ENCODE data around the gene PAF1. TPM values are rescaled to one million over a fixed set of nuclear protein-coding genes. Genes with fewer than 3 reads are reported as not detected.

PAF1 gene
- total RNA-seq, 4 donors from 2014 or later: 32.8 to 48.0 (median 44.0) TPM

GRCh38 chr19:39386557-39386956, 4.3 kb downstream of the PAF1 start:
- no peaks in the 10 kb centered on the region for H3K27me3 ChIP-seq
- no peak overlapping the region for H3K27ac ChIP-seq
- peaks cover 0 to 33% (median 7%) of the 10 kb centered on the region in 3 donors for H3K4me1 ChIP-seq
- H3K9me3 ChIP-seq: no peaks in the 10 kb centered on the region
- TF ChIP-seq EP300 (IDR thresholded peaks at IDR 0.05): no peak
- no peak for ATAC-seq
- WGBS, 2 donors (ENCODE audit: low coverage in 1 of 2): 50 to 83% methylated on average over 1 to 2 of the region's 7 CpGs
- peaks cover 0 to 82% of the 10 kb centered on the region in 2 donors for H3K36me3 ChIP-seq
- H3K4me3 ChIP-seq: no peak overlapping the region

- H3K4me3 ChIP-seq: no peak overlapping the region
- no peak for TF ChIP-seq POLR2A (IDR thresholded peaks at IDR 0.05)
- WGBS, 2 donors (ENCODE audit: low coverage in 1 of 2): 60 to 66% methylated on average over 12 to 15 of the region's 20 CpGs
- H3K9me3 ChIP-seq: no peaks in the 10 kb centered on the region
- ATAC-seq: no peak
- no peaks in the 10 kb centered on the region for H3K27me3 ChIP-seq
- H3K36me3 ChIP-seq: peaks cover 0 to 90% of the 10 kb centered on the region in 2 donors
- H3K27ac ChIP-seq: no peak overlapping the region
- H3K4me1 ChIP-seq: peaks cover 0 to 31% (median 7%) of the 10 kb centered on the region in 3 donors
These were observed 5.1 kb downstream of the PAF1 start for GRCh38 chr19:39385629-39386411.

GRCh38 chr19:39384839-39385568, 5.9 kb downstream of the PAF1 start:
- H3K9me3 ChIP-seq: no peaks in the 10 kb centered on the region
- H3K27ac ChIP-seq: peak overlapping the region in 1 of 4 donors; percentile 15
- TF ChIP-seq EP300 (IDR thresholded peaks at IDR 0.05) (no peak), POLR2A (IDR thresholded peaks at IDR 0.05) (no peak), POLR2AphosphoS5 (IDR thresholded peaks at IDR 0.05) (no peak)
- H3K36me3 ChIP-seq: peaks cover 0 to 98% of the 10 kb centered on the region in 2 donors
- 60 to 77% methylated on average over 1 to 5 of the region's 9 CpGs for WGBS, 2 donors (ENCODE audit: low coverage in 1 of 2)
- H3K4me1 ChIP-seq: peaks cover 0 to 32% (median 5%) of the 10 kb centered on the region in 3 donors
- no peaks in the 10 kb centered on the region for H3K27me3 ChIP-seq
- no peak for ATAC-seq
- no peak overlapping the region for H3K4me3 ChIP-seq

GRCh38 chr19:39382991-39383828, 7.7 kb downstream of the PAF1 start:
- no peak overlapping the region for H3K4me3 ChIP-seq
- WGBS, 2 donors (ENCODE audit: low coverage in 1 of 2): 84 to 89% methylated on average over 5 of the region's 18 CpGs
- H3K27me3 ChIP-seq: no peaks in the 10 kb centered on the region
- H3K27ac ChIP-seq: peak overlapping the region in 1 of 4 donors; percentile 10
- H3K36me3 ChIP-seq: peaks cover 0 to 99% of the 10 kb centered on the region in 2 donors
- no peak for ATAC-seq
- TF ChIP-seq EP300 (IDR thresholded peaks at IDR 0.05): no peak
- no peak for TF ChIP-seq POLR2A (IDR thresholded peaks at IDR 0.05)
- TF ChIP-seq CTCF (IDR thresholded peaks at IDR 0.05): no peak
- TF ChIP-seq POLR2AphosphoS5 (IDR thresholded peaks at IDR 0.05): no peak
- peaks cover 0 to 16% (median 0%) of the 10 kb centered on the region in 3 donors for H3K4me1 ChIP-seq
- H3K9me3 ChIP-seq: no peaks in the 10 kb centered on the region

- H3K4me3 ChIP-seq: no peak overlapping the region
- peaks cover 0 to 99% of the 10 kb centered on the region in 2 donors for H3K36me3 ChIP-seq
- no peak for ATAC-seq
- peaks cover 0 to 6% (median 0%) of the 10 kb centered on the region in 3 donors for H3K4me1 ChIP-seq
- no peak for TF ChIP-seq CTCF (IDR thresholded peaks at IDR 0.05)
- TF ChIP-seq EP300 (IDR thresholded peaks at IDR 0.05): no peak
- no peak for TF ChIP-seq POLR2AphosphoS5 (IDR thresholded peaks at IDR 0.05)
- no peak for TF ChIP-seq POLR2A (IDR thresholded peaks at IDR 0.05)
- WGBS, 2 donors (ENCODE audit: low coverage in 1 of 2): 76 to 77% methylated on average over 6 to 9 of the region's 10 CpGs
- H3K27me3 ChIP-seq: no peaks in the 10 kb centered on the region
- no peak overlapping the region for H3K27ac ChIP-seq
- no peaks in the 10 kb centered on the region for H3K9me3 ChIP-seq
These were observed 8.8 kb downstream of the PAF1 start for GRCh38 chr19:39381910-39382611.

Measured in gastroesophageal sphincter (tissue), 4 donors.